Stimulated activated CD4-positive, alpha-beta T cell treated with anti-CD3 and anti-CD28 coated beads, Interleukin-15, amount 100 ng/mL, for 48 hours (primary cell): ENCODE data around the gene NPHP4.
"Not testable (repeated sequence)": the region's sequence is repeated elsewhere in the genome, so short reads cannot be mapped to it uniquely, and the experiment has no call there.

Experiments used
- DNase-seq, 2 donors: peaks; one replicate each; pipeline ENCODE4 v3.0.0-alpha.2; 2020; ENCODE audit warnings: low read depth in 2 of 2

Gene NPHP4

DNA sequence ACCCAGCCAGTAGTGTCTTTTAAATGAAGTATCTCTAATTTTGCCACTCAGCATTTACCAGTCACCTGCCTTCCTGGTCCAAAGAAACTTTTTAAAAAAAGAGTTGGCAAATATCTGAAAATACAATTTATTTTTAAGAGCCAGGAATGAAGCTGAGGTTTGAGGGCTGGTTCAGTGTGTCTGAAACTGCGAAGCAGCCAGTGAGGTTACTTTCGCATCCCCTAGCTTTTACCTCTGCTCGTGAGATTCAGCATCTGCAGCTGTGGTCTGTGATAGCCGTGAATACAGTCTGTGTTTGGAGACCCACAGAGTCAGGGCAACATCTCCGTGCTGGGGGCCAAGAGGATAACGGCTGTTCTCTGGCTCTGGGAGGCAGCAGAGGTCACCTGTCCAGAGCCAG is 32.2 kb upstream of the NPHP4 start:
- no peak for DNase-seq

DNA sequence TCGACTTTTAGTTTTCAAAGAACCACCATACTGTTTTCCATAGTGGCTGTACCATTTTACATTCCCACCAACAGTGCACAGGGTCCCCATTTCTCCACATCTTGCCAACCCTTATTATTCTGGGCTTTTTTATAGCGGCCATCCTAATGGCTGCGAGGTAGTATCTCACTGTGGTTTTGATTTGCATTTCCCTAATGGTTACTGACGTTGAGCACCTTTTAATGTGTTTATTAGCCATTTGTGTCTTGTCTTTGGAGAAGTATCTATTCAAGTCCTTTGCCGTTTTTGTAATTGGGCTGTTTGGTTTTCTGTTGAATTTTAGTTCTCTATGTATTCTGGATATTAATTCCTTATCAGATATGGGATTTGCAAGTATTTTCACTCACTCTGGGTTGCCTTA is 31.1 kb upstream of the NPHP4 start:
- no peak for DNase-seq

DNA sequence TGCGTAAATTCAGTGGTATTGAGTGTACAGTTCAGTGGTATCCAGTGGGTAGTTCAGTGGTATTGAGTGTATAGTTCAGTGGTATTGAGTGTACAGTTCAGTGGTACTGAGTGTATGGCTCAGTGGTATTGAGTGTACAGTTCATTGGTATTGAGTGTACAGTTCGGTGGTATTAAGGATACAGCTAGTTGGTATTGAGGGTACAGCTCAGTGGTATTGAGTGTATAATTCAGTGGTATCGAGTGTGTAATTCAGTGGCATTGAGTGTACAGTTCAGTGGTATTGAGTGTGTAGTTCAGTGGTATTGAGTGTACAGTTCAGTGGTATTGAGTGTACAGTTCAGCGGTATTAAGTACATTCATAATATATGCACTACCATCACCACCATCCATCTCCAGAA is 30.0 kb upstream of the NPHP4 start:
- no peak for DNase-seq

DNA sequence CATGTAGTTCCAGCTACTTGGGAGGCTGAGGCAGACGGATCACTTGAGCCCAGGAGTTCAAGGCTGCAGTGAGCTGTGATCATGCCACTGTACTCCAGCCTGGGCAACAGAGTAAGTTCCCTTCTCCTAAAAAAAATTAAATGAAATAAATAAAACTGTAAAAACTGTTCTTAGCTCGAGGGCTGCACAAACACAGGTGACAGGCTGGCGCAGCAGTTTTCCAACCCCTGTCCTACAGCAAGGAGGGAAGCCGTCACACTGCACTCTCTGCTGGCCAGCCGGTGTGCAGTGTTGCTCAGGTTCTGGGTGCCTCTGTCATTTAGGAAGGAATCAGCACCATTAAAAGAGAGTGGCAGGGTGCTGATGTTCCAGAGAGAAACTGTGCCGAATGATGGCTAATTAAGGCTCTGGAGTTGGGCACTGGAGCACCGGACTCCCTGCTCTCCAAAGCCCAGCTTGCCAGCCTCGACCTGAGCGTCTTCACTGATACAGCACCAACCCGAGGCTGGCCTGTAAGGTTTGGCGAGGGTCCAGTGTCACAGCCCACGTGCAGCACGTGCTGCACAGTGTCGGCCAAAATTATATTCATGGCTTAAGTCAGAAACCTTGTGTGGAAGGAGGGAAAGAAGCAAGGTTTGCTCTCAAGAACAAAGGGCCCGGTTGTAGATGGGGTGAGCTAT is 27.1 kb upstream of the NPHP4 start:
- no peak for DNase-seq

DNA sequence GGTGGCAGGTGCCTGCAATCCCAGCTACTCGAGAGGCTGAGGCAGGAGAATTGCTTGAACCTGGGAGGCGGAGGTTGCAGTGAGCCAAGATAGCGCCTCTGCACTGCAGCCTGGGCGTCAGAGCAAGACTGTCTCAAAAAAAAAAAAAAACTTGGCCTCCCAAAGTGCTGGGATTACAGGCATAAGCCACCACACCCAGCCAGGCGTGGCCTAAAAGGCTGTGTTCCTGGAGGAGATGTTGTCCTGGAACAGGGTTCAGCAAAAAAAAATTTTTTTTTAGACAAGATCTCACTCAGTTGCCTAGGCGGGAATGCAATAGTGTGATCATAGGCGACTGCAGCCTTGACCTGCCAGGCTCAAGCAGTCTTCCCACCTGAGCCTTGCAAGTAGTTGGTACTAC is 25.4 kb upstream of the NPHP4 start:
- not testable (repeated sequence) for DNase-seq

DNA sequence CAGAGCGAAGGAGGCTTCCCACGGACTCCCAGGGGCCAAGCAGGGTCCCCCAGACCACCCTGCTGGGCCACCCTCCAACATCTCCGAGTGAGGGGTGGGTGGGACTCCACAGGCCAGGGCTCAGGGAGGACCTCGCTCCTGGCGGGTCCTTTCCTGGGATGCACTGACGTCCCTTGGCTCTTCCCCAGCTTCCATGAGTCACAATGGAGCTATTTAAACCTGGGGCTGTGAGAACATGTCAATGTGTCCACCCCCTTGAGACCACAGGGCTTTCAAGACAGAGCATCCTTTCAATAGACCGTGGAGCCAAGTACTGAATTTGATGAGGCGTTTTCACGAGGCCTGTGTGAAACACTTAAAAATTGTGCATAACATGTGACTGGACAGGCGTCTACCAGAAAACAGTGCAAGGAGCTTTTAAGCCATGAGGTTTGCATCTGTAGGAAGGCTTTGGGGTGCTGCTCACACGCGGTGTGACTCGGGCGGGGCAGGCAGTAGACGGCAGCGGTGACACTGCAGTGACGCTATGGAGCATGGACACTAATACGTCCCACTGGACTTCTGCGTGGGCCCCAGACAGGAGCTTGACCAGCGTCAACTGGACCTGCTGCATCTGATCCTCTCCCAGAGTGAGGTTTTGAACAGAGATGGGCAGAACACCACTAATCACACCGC is 24.1 kb upstream of the NPHP4 start:
- DNase-seq, result no peak

DNA sequence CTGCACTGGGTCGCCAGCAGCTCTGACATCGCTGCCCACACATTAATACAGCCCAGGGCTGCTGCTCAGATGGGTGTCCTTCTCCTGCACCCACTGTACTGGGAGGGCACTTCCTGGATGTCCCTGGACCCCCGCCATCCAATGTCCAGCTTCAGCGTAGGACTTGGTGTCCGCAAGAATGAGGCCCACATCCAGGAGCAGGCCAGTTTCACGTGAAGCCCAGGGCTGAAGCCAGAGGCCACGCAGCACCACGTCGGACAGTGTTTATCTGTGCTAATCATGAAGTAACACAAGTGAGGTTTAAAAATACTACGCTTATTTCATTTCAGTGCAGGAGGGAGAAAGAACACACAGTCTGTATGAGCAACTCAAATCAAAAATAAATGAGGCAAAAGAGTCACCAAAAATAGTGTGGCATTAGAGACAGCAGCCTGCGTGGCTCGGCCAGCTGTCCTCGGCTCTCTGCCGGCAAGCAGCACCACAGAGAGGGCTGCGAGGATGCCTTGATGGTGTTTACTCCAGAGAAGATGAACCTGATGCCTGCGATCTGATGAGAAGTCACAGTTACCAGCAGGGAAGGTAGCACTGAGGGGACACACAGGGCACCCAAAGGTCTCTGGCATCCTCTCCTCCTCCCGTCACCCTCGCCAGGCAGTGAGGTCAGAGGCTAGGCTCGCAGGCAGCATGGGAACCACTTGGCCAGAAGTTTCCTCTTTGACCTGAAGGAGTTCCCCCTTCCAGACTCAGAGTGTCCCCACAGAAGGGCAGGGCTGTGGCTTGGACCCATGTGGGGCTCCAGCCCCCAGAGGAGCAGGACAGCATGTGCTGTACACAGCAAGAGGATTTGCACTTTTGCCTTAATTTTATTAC is 22.1 kb upstream of the NPHP4 start:
- no peak for DNase-seq

DNA sequence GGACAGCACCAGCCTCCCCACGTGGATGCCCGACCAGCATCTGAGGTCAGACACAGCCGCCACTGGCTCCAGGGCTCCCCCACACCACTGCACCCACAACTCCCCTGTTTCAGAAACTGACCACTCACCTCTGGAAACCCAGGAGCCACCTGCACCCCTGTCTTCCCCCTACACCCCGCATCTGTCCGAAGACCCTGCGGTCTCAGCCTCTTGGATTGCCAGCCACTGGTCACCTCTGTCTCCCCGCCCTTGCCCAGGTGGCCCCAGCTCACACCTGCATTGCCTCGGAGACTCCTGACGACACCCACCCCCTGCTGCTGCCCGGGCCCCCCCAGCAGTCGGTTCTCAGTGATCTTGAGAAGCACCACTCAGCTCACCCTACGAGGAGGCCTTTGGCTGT is 21.3 kb upstream of the NPHP4 start:
- DNase-seq, result no peak

DNA sequence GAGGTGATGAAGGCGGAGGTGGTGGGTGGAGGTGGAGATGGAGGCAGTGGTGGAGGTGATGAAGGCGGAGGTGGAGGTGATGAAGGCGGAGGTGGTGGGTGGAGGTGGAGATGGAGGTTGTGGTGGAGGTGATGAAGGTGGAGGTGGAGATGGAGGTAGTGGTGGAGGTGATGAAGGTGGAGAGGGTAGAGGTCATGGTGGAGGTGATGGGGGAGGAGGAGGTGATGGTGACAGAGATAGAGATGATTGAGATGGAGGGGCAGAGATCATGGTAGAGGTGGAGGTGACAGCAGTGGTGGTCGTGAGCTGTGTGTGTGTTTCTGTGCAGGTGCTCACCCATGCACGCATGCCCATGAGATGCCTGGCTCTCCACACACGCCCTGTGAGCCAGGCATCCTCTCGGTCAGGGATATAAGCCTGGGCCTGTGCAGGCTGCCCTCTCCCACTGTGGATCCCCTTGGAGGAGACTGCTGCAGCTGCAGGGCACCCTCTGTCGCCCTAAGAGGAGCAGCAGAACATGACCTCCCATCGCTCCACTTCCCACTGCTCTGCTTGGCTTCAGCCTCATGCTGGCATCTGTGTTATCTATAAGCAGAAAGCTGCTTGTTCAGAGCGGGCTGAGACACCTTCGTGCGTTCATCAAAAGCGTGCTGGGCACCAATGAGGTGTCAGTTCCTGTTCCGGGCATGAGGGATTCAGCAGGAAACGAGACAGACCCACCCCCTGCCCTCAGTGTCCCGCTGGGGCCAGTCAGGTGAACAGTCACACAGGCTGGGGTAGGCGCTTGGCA is 20.5 kb upstream of the NPHP4 start:
- no peak for DNase-seq

DNA sequence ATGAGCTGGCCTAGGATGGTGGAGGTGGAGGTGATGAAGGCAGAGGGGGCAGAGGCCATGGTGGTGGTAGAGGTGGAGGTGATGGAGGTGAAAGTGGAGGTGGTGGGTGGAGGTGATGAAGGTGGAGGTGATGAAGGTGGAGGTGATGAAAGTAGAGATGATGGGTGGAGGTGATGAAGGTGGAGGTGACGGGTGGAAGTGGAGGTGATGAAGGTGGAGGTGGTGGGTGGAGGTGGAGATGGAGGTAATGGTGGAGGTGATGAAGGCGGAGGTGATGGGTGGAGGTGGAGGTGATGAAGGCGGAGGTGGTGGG is 19.7 kb upstream of the NPHP4 start:
- DNase-seq, result no peak

DNA sequence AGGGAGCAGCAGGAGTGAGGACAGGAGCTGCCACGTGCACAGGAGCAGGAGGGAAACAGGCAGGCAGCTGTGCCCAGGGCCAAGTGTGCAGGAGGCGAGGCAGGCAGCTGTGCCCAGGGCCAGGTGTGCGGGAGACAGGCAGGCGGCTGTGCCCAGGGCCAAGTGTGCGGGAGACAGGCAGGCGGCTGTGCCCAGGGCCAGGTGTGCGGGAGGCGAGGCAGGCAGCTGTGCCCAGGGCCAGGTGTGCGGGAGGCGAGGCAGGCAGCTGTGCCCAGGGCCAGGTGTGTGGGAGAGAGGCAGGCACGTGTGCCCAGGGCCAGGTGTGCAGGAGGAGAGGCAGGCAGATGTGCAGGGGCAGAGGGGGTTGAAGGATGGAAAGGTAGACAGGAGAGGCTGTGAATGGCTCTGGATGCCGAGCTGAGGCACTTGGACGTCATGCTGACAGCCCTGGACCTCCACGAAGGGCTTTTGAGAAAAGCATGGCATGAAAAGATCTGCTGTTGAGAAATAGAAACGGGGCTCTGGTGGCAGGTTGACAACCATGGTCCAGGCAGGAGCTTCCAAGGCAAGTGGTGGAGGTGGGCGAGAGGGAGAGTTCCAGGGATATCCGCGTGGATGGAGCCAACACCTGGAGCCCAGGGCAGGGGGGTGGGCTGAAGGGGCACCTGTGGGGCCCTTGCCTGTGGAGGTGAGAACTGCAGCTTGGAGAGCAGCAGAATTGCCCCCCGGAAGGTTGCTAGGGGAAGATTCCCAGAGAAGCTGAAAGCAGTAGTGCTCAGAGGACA is 19.1 kb upstream of the NPHP4 start:
- DNase-seq, result no peak

DNA sequence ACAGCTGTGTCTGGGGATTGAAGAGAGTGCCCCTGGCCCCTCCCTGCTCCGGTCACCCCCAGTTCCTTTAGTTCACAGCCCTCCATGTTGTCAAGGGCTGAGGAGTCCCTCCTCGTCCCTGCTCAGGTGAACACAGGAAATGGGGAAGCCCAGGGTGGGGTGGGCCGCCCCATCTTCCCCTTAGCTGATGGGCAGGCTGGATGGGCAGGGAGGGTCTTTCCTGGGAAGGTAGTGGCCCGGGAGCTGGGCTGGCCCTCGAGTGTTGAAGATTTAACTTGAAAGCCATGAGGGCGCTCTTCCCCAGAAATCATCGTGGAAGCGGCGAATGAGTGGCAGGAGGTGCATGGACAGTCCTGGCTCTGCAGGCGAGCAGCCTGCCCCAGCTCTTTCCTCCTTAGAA is 18.3 kb upstream of the NPHP4 start:
- no peak for DNase-seq

DNA sequence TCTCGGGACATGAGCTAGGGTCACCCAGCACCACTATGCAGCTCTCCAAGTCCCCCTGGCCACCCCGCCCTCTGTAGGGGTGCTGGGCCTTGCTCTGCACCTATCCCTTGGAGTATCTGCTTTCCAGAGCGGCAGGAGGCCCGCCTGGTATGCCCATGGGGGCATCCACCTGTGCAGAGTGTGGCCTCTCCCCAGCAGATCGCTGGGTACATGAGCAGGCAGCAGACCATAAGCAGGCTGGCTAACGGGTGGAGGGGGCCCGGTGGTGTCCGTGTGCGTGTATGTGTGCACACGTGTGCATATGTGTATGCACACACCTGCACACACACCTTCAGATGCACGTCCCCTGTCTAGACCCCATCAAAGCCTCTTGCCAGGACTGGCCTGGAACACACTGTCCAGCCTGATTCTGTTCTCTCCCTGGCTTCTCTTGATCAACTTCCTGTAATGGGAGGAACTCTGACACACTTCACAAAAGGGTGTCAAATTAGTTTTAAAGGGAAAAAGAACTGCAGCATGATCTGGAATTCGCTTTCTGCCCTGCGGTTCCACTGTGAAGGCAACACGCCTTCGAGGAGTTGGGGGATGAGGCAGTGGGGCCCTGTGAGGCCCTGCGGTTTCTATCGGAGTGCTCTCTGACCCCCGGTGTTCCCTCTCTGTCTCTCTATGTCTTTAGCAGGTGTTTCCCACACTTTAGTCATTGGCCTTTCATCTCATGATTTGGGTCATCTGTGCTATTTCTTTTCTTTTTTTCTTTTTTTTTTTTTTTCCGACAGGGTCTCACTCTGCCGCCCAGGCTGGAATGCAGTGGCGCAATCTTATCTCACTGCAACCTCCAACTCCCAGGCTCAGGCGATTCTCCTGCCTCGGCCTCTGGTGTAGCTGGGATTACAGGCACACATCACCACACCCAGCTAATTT is 17.2 kb upstream of the NPHP4 start:
- no peak for DNase-seq

DNA sequence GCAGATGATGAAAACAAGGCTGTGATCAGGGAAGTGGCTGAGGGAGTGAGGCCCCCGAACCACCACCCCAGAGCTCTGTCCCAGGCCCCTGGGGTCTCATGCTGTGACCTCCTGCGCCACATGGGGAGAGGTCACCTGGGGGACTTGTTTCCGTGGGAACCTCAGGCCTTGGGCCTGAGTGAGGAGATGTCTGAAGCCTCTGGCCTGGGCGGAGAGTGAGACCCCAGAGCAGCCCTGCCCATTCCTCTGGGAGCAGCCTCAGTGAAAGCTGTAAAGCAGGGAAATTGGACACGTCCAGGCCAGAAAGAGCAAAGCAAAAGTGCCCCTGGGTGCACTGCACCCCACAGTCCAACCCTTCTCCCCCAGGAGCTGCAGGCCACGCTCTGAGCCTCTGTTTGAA is 16.5 kb upstream of the NPHP4 start:
- DNase-seq, result no peak

DNA sequence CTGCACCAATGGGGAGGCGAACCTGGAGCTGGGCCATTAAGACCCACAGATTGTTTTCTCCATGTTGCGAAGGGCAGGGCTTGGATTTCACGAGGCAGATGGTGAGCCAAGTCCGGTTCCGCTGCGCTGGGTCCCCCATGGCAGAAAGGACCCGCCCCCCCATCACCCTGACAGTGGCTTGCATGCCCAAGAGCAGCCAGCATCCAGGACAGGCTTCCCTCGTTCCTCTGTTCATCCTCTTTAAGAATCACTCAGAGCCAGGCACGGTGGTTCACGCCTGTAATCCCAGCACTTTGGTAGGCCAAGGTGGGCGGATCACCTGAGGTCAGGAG is 15.8 kb upstream of the NPHP4 start:
- DNase-seq, result no peak

DNA sequence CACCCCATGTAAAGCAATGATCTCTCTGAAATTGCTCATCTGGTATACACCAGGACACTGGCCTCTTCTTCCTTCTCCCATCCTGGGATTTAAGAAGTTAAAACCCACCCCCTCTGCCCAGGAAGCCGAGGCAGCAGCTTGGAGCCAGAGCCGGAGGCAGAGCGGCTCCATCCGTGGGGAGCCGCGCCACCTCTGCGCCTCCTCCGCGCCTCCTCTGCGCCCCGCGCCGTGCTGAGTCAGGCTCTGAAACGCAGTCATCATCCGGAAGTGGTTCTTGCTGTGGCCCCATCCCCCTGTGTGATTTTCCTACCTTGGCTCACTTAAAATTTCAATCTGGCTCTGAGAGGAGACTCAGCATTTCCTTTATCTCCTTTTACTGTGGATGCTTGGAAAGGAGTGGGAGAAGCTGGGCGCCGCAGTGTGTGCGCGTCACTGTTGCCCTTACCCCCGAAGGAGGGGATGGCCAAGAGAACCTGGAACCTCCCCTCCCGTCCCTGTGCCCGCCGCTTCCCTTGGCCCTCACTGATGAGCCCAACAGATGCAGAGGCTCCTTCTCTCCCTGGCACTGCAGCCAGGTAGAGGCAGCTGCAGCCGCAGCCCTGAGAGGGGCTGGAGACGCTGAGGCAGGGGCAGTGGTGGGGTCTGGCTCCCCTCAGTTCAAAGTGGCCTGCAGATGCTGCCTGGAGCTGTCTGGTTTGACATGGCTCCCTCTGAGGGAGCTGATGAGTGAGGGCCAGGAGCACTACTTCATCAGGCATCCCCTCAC is 15.3 kb upstream of the NPHP4 start:
- DNase-seq, result no peak

DNA sequence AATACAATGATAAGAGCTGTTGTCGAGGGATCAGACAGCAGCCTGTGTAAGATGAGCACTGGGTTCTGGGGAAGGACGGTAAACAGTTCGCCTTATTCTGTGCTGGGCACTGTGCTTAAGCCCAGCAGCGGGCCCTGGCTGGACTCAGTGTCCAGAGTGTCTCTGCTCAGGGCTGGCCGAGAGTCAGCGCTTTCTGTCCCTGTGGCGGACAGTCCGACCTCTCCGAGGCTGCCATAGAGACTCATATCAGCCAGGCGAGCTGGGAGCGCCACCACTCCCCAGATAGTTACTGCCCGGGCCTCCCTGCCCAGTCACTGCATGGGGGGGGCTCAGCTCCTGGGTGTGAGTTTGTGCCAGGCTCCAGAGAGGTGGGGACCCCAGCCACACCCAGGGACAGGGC is 14.7 kb upstream of the NPHP4 start:
- no peak for DNase-seq

DNA sequence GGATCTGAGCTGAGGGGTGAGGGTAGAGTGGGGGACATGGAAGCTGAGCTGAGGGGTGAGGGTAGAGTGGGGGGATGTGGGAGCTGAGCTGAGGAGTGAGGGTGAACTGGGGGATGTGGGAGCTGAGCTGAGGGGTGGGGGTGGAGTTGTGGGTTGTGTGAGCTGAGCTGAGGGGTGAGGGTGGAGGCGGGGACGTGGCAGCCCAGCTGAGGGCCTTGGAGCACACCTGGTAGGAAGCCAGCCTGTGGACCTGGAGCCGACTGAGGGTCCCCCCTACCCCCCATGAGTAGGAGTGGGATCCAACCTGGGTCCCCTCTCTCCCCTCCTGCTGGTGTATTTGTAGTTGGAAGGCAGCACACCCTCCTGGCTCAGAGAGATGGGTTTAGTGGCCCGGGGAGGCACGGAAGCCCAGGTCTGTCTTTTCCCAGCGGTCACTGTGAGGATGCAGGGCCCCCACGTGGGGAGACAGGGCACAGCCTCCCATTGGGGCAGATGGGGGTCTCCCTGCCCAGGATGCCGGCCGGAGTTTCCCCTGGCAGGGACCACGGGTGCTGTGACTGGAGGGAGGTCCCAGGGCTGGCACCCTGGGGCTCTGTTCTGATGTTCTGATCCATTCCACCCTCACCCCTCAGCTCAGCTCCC is 13.2 kb upstream of the NPHP4 start:
- DNase-seq, result no peak

DNA sequence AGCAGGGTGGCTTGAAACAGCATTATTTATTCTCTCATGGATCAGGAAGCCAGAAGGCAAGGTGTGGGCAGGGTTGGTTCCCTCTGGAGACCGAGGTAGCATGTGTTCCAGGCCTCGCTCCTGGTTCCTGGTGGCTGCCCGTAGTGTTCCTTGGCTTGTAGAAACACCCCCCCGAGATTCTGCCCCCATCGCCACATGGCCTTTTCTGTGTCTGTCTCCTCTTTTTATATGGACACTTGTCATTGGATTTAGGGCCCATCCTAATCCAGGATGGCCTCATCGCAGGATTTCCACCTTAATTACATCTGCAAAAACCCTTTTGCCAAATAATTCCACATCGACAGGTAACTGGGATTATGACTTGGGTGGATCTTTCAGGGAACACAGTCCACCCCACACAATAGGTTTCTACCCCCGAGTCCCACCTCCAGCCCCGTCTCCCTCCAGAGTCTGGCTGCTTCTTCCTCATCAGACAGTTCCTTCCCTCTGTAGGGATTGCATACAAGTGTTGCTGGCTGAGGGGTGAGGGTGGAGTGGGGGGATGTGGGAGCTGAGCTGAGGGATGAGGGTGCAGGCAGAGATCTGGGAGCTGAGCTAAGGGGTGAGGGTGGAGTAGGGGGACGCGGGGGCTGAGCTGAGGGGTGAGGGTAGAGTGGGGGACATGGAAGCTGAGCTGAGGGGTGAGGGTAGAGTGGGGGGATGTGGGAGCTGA is 12.3 kb upstream of the NPHP4 start:
- DNase-seq, result no peak
